Fibroblast of lung (primary cell): Measurements from ENCODE around the gene ITIH2. TPM values are rescaled to one million over a fixed set of nuclear protein-coding genes. Genes with fewer than 3 reads are reported as not detected.
"Not testable (repeated sequence)": the region's sequence is repeated elsewhere in the genome, so short reads cannot be mapped to it uniquely, and the experiment has no call there.

Experiments used
- DNase-seq, 2 donors: peaks; one replicate each; pipeline versions ENCODE4 v3.0.0 to v3.0.0-alpha.2; 2010; ENCODE audit warnings: low read depth in 2 of 2
- H2AFZ ChIP-seq: 2 replicates; pipeline ENCODE4 v1.5.1; 2012; ENCODE audit warnings: low read length, control low read depth, inconsistent platforms
- H3K27ac ChIP-seq: 2 replicates; pipeline ENCODE4 v1.5.1; 2011; ENCODE audit warnings: low read length, control low read depth; ENCODE audit not compliant: insufficient read depth
- H3K27me3 ChIP-seq: 2 replicates; pipeline ENCODE4 v1.5.1; 2011; ENCODE audit warnings: mild to moderate bottlenecking, low read length; ENCODE audit not compliant: control insufficient read depth, insufficient read depth
- H3K36me3 ChIP-seq: 2 replicates; pipeline ENCODE4 v1.5.1; 2011; ENCODE audit warnings: low read length; ENCODE audit not compliant: control insufficient read depth, insufficient read depth
- H3K4me1 ChIP-seq: 2 replicates; pipeline ENCODE4 v1.5.1; 2011; ENCODE audit warnings: low read length; ENCODE audit not compliant: control insufficient read depth, insufficient read depth; ENCODE audit errors: extremely low read depth
- H3K4me2 ChIP-seq: 2 replicates; pipeline ENCODE4 v1.5.1; 2011; ENCODE audit warnings: low read length, control low read depth; ENCODE audit not compliant: insufficient read depth; ENCODE audit errors: extremely low read depth
- H3K4me3 ChIP-seq, 4 experiments: fragments of 200-600 bp in 1 of 4; sonication (generic) in 1 of 4; replicated peaks in 1 of 4; 2 replicates each; pipeline ENCODE4 v1.5.1; 2011 to 2016; ENCODE audit warnings: low read length in 4 of 4, low read depth in 3 of 4, mild to moderate bottlenecking in 3 of 4, control low read depth in 2 of 4, inconsistent platforms in 1 of 4, mixed read lengths in 1 of 4; ENCODE audit not compliant: insufficient read depth in 1 of 4; ENCODE audit errors: control extremely low read depth in 1 of 4
- H3K79me2 ChIP-seq: 2 replicates; pipeline ENCODE4 v1.5.1; 2012; ENCODE audit warnings: mild to moderate bottlenecking, low read length, inconsistent platforms; ENCODE audit not compliant: control insufficient read depth, insufficient read depth
- H3K9ac ChIP-seq: 2 replicates; pipeline ENCODE4 v1.5.1; 2011; ENCODE audit warnings: mild to moderate bottlenecking, low read length, control low read depth; ENCODE audit not compliant: insufficient read depth
- H3K9me3 ChIP-seq: 2 replicates; pipeline ENCODE4 v1.5.1; 2012; ENCODE audit warnings: low read depth, low read length; ENCODE audit not compliant: control insufficient read depth, insufficient read depth
- H4K20me1 ChIP-seq: 2 replicates; pipeline ENCODE4 v1.5.1; 2011; ENCODE audit warnings: low read length; ENCODE audit not compliant: control insufficient read depth, insufficient read depth; ENCODE audit errors: extremely low read depth
- EZH2 ChIP-seq: IDR thresholded peaks from 2 replicates; pipeline ENCODE4 v1.5.1; 2012; ENCODE audit warnings: low read length, control low read depth, mild to moderate bottlenecking; ENCODE audit errors: missing control alignments
- polyA plus RNA-seq, 2 donors: library from polyadenylated mRNA; depleted of rRNA in 1 of 2; stranded (reverse) in 1 of 2; unstranded in 1 of 2; fragments of >200 nt; gene quantifications; 2 replicates each; pipeline ENCODE4 v1.2.1, GENCODE V29; 2011 to 2012; ENCODE audit warnings: missing spikeins in 1 of 2
- total RNA-seq: library from RNA; depleted of rRNA; stranded (reverse); fragments of >200 nt; gene quantifications from 2 replicates; pipeline ENCODE4 v1.2.1, GENCODE V29; 2014
- TF ChIP-seq, protein P1 (sequence below), 2 donors: IDR thresholded peaks in 1 of 2; conservative IDR thresholded peaks in 1 of 2; 1 replicate in 1 of 2; 2 replicates in 1 of 2; pipeline ENCODE4 v1.5.1; 2011 to 2012; ENCODE audit warnings: low read length in 2 of 2, control low read depth in 1 of 2, inconsistent platforms in 1 of 2, low read depth in 1 of 2, mild to moderate bottlenecking in 1 of 2

The ITIH2 gene
- total and polyA plus RNA-seq, 2 donors (not counting 1 experiment from before 2014, with no cell fraction given), result not detected

DNA sequence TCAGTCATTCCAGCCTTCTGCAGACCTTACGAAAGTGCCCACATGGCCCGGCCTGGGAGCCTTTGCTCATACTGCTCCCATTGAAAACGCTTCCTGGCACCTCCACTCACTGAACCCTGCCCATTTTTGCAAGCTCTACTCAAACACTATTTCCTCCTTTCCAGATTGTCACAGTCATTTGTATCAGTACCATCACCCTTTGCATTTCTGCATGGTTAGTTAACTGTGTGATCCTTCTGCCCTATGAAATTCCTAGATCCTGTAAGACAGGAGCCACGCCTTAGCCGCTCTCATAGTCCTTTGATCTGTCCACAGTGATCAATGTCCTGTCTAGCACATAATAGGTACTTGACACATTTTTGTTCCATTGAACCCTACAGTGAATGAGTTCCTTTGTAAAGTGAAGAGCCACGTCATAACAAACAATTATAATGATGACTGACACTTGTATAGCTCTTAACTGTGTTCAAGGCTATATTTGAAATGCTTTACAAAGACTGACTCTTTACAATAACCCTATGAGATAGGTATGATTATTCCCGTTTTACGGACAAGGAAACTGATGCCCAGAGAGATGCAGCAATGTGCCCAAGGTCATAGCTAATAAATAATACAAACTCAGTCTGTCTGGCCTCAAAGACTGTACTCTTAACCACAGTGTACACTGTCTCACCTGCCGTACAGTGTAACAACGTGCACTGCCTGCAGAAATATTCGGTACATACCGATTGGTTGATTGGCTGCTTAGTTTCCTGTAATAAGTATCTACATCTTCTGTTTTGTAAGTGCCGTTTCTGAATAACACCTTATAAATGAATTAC lies 16.6 kb upstream of the ITIH2 start:
- TF ChIP-seq, protein P1, sequence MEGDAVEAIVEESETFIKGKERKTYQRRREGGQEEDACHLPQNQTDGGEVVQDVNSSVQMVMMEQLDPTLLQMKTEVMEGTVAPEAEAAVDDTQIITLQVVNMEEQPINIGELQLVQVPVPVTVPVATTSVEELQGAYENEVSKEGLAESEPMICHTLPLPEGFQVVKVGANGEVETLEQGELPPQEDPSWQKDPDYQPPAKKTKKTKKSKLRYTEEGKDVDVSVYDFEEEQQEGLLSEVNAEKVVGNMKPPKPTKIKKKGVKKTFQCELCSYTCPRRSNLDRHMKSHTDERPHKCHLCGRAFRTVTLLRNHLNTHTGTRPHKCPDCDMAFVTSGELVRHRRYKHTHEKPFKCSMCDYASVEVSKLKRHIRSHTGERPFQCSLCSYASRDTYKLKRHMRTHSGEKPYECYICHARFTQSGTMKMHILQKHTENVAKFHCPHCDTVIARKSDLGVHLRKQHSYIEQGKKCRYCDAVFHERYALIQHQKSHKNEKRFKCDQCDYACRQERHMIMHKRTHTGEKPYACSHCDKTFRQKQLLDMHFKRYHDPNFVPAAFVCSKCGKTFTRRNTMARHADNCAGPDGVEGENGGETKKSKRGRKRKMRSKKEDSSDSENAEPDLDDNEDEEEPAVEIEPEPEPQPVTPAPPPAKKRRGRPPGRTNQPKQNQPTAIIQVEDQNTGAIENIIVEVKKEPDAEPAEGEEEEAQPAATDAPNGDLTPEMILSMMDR (conservative IDR thresholded peaks at IDR 0.05 in 1 of 2, IDR thresholded peaks at IDR 0.05 in 1 of 2; ENCODE audit: low read depth in 1 of 2, low read length in 2 of 2), result no peak
- no peak for TF ChIP-seq EZH2
- DNase-seq, result no peak
- Histone ChIP-seq H3K4me1 (no peaks in the 10 kb centered on the region), H3K27ac (no peak overlapping the region), H3K9ac (no peak overlapping the region), H3K4me2 (no peak overlapping the region), H3K27me3 (no peaks in the 10 kb centered on the region), H3K36me3 (no peaks in the 10 kb centered on the region), H3K4me3 (no peak overlapping the region), H2AFZ (no peak overlapping the region), H3K9me3 (no peaks in the 10 kb centered on the region), H4K20me1 (no peaks in the 10 kb centered on the region), H3K79me2 (no peaks in the 10 kb centered on the region)

DNA sequence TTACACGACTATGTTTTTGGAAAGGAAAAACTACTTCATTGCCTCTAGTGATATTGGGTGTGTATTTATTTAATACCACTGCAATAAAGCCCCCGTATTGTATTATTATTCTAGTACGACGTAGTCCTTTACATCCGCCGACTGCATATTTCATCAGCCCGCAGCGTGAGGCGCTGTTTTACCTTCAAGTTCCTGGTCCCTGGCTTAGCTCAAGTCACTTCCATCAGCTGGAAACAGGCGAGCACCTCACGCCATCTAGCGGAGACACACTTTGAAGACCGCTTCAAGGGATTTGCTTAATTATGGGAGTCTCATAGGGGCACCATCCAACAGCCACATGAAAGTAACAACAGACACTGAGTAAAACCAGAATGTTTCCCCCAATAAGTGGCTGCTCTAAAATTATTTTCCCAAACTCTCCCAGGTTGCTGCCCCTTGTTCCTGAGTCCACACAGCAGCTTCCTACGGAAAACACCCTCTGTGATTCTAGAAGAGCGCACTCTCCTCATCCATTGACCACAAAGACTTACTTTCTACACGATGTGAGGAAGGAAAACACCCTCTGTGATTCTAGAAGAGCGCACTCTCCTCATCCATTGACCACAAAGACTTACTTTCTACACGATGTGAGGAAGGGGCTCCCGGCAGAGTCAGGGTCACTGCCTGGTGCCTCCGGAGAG lies 15.7 kb upstream of the ITIH2 start:
- no peaks in the 10 kb centered on the region for H3K9me3 ChIP-seq
- no peak overlapping the region for H3K4me2 ChIP-seq
- H3K79me2 ChIP-seq, result no peaks in the 10 kb centered on the region
- no peak overlapping the region for H3K4me3 ChIP-seq
- H3K36me3 ChIP-seq, result no peaks in the 10 kb centered on the region
- H4K20me1 ChIP-seq, result no peaks in the 10 kb centered on the region
- no peak overlapping the region for H2AFZ ChIP-seq
- no peak overlapping the region for H3K9ac ChIP-seq
- DNase-seq, result peak; percentile 82 to 94
- no peak overlapping the region for H3K27ac ChIP-seq
- no peak for TF ChIP-seq EZH2
- TF ChIP-seq, protein P1 (conservative IDR thresholded peaks at IDR 0.05 in 1 of 2, IDR thresholded peaks at IDR 0.05 in 1 of 2; ENCODE audit: low read depth in 1 of 2, low read length in 2 of 2), result peak; percentile 77 to 95
- no peaks in the 10 kb centered on the region for H3K27me3 ChIP-seq
- H3K4me1 ChIP-seq, result no peaks in the 10 kb centered on the region

DNA sequence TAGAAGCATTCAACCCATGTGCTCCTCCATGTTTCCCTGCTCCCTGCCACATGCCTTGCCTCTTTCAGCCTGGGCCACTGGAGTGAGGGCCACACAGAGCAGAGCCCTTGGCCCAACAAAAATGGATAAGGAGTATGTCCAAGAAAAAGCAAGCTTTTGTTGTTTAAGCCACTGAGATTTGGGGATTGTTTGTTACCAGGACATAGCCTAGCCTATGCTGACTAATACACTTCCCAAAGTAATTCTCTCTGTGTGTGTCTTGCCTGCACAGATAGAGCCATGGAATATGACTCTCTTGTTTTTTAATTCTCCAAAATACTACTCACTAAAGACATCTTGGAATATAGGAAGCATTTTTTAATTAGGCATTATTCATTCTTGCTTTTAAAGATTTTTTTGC lies 13.5 kb upstream of the ITIH2 start:
- no peak overlapping the region for H3K4me3 ChIP-seq
- H3K4me1 ChIP-seq, result no peaks in the 10 kb centered on the region
- H3K9me3 ChIP-seq, result no peaks in the 10 kb centered on the region
- no peaks in the 10 kb centered on the region for H3K79me2 ChIP-seq
- no peaks in the 10 kb centered on the region for H3K27me3 ChIP-seq
- no peak for DNase-seq
- TF ChIP-seq, protein P1 (conservative IDR thresholded peaks at IDR 0.05 in 1 of 2, IDR thresholded peaks at IDR 0.05 in 1 of 2; ENCODE audit: low read depth in 1 of 2, low read length in 2 of 2), result no peak
- TF ChIP-seq EZH2, result no peak
- H2AFZ ChIP-seq, result no peak overlapping the region
- H3K27ac ChIP-seq, result no peak overlapping the region
- no peak overlapping the region for H3K9ac ChIP-seq
- H3K4me2 ChIP-seq, result no peak overlapping the region
- H3K36me3 ChIP-seq, result no peaks in the 10 kb centered on the region
- no peaks in the 10 kb centered on the region for H4K20me1 ChIP-seq

DNA sequence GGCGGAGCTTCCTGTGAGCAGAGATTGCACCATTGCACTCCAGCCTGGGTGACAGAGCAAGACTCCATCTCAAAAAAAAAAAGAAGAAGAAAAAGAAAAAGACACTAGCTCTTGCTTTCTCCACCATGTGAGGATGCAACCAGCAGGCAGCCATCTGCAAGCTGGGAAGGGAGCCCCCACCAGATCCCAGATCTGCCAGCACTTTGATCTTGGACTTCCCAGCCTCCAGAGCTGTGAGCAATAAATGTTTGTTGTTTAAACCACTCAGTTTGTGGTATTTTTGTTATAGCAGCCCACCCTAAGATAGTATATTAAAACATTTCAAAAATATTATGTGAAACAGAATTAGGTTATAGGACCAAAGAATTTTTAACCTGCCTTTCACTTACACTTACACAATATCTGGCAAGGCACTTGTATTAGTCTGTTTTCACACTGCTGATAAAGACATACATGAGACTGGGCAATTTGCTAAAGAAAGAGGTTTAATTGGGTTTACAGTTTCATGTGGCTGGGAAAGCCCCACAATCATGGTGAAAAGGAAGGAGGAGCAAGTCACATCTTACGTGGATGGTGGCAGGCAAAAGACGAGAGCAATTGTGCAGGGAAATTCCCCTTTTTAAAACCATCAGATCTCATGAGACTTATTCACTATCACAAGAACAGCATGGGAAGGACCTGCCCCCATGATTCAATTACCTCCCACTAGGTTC lies 12.1 kb upstream of the ITIH2 start:
- H3K4me1 ChIP-seq, H2AFZ ChIP-seq, H3K36me3 ChIP-seq, H3K79me2 ChIP-seq, H3K4me2 ChIP-seq, H3K4me3 ChIP-seq, H3K27me3 ChIP-seq, H3K9ac ChIP-seq, H3K27ac ChIP-seq, DNase-seq, H3K9me3 ChIP-seq, H4K20me1 ChIP-seq: not testable (repeated sequence)
